GM19395 (cell line): ENCODE results near the gene CDKN2D.

Source experiments
- ATAC-seq: cut with Tn5 transposase; IDR thresholded peaks from one replicate; pipeline ENCODE4 v1.9.1; 2021; ENCODE audit warnings: mild to moderate bottlenecking, moderate library complexity; ENCODE audit not compliant: unreplicated experiment

CDKN2D gene

GRCh38 chr19:10568826-10569651, at the start of gene CDKN2D:
Gene CDKN2D (minus strand): TSS chr19:10568979. CDS start chr19:10568653, 326 bp downstream.
- ATAC-seq, result peak; percentile 67

GRCh38 chr19:10617409-10618121, 48.8 kb upstream of the CDKN2D start:
- ATAC-seq, result no peak

GRCh38 chr19:10615429-10616023, 46.7 kb upstream of the CDKN2D start:
- no peak for ATAC-seq

GRCh38 chr19:10612499-10613119, 43.8 kb upstream of the CDKN2D start:
- no peak for ATAC-seq

GRCh38 chr19:10611907-10612306, 43.1 kb upstream of the CDKN2D start:
- no peak for ATAC-seq

- ATAC-seq, result no peak
Observed at GRCh38 chr19:10604460-10604980, 35.7 kb upstream of the CDKN2D start.

- no peak for ATAC-seq
Observed at GRCh38 chr19:10603873-10604459, 35.2 kb upstream of the CDKN2D start.

GRCh38 chr19:10603084-10603872, 34.5 kb upstream of the CDKN2D start:
- ATAC-seq, result no peak

- peak; percentile 44 for ATAC-seq
Observed at GRCh38 chr19:10602330-10603083, 33.7 kb upstream of the CDKN2D start.

GRCh38 chr19:10601999-10602329, 33.2 kb upstream of the CDKN2D start:
- ATAC-seq, result no peak

- ATAC-seq, result no peak
Observed at GRCh38 chr19:10600149-10600548, 31.4 kb upstream of the CDKN2D start.

GRCh38 chr19:10593820-10594637, 25.2 kb upstream of the CDKN2D start:
- ATAC-seq, result no peak

- ATAC-seq, result no peak
Observed at GRCh38 chr19:10593148-10593547, 24.4 kb upstream of the CDKN2D start.

GRCh38 chr19:10587839-10588150, 19.0 kb upstream of the CDKN2D start:
- no peak for ATAC-seq

- no peak for ATAC-seq
Observed at GRCh38 chr19:10587022-10587838, 18.5 kb upstream of the CDKN2D start, which contains the start of gene AP1M2. Gene AP1M2 (minus strand): TSS chr19:10587312. CDS start chr19:10587231, 81 bp downstream.

GRCh38 chr19:10586396-10586795, 17.6 kb upstream of the CDKN2D start:
- no peak for ATAC-seq

- no peak for ATAC-seq
Observed at GRCh38 chr19:10583036-10583776, 14.4 kb upstream of the CDKN2D start.
